Fibroblast of skin of abdomen (primary cell): ENCODE results near the gene GGTA1.
"Not testable (repeated sequence)": the region's sequence is repeated elsewhere in the genome, so short reads cannot be mapped to it uniquely, and the experiment has no call there.

Experiments
- DNase-seq: peaks from one replicate; pipeline ENCODE4 v3.0.0-alpha.2; 2013

Gene GGTA1

DNA sequence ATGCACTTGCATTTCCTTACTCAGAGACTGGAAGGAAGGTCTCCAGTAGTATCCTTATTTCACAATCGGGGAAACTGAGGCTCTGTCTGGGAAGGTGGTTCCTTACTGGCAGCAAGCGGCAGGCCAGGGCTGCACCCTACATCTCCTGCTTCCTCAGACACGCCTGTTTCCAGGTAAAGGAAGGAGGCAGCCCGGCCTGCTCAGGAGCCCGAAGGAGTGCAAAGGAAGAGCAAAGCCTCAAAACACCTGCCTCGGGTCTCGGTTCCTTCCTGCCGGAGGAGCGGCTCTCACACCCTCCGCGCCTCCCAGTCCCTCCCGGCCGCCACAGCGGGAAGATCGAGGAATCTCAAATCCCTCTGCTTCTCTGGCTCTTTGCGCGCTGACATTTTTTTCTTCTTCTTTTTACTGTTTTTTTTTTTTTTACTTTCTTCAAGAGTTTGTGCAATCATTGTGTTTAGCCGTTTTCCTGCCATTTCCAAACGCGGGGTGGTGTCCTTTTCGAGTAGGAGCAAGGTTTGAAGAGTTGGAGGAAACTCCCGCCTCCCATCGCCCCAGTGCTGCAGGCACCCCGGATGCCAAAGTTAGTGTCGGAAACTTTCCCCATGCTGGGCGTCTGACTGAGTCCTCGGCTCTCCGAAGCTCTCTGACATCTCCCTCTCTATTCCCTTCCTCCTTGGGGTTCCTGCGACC, 1.0 kb downstream of the GGTA1 start:
- peak; percentile 25 for DNase-seq

DNA sequence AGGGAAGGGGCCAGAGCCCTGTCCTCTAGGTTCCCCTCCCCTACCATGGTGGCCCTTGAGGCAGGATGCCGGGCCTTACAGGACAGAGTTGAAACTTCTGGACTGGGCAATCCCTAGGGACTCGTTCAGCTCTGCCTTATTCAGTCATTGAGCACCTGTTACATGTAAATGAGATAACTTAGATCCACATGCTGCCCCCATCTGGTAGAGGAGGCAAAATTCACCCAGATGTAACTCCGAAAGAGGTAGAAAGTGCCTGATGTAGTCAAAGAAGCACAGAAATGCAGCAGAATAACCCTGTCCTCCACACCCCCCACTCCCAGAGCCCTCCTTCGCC, 1.5 kb downstream of the GGTA1 start:
- DNase-seq, result peak; percentile 59

DNA sequence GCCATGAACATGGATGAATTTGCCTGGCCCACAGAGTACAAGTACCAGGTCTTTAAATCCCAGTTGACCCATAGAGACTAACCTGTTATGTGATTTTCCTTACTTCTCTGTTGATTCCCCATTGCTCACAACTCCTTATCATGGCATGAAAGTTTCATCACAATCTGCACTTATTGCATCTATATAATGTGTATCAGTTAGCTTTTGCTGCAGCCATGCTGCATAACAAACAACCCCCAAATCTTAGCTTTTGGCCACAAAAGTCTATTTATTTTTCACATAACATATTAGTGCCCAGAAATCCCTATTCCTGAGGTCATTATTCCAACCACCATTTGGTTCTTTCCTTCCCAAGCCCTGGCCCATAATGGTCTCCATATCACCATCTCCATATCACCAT, 3.7 kb downstream of the GGTA1 start:
- DNase-seq, result no peak

DNA sequence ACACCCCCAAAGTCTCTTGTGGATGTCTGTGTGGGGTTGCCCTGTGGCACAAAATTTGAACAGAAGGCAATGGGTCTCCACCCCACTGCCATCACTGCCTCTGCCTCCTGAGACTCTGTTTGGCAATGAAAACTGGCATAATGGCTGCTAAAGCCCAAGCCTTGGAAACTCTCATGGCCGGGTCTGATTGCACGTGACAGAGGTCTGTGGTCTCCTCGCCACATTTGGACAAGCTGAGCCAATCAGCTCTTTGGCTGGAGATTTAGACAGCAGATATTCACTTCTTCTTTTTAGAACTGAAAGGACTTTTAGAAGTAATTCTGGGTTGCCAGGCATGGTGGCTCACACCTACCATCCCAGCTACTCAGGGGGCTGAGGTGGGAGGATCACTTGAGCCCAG, 5.5 kb downstream of the GGTA1 start:
- no peak for DNase-seq

DNA sequence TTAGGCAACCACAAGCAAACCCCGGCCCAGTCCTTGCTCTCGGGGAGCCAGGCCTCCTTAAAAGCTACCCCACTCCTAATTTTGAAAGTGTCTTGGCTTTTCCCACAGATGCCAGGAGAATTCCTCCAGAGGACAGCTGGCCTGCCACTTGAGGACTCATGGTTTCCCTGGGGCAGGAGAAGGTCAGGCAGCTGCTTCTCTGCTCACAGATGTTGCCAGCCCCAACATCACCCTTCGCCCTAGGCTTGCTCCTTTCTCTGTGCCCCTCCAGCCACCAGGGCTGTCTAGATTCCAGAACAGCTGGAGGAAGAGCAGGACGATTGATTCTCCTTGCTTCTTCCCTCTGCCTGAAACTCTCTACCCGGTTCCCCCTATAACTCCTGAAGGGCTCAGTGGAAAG, 8.5 kb downstream of the GGTA1 start:
- DNase-seq, result no peak

DNA sequence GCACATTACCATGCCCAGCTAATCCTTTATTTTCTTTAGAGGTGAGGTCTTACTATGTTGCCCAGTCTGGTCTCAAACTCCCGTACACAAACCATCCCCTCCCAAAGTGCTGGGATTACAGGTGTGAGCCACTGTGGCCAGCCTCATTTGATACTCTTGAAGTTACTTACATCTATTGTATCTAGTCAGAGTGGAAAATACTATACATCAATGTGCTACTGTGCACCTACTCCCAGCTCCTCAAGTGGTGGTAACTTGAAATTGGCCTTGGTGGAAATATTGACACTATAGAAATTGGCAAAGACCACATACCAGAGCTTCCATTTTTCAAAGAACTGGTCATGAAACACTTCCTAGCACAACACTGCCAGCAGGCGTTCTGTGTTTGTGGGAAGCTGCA, 10.3 kb downstream of the GGTA1 start:
- DNase-seq, result no peak

DNA sequence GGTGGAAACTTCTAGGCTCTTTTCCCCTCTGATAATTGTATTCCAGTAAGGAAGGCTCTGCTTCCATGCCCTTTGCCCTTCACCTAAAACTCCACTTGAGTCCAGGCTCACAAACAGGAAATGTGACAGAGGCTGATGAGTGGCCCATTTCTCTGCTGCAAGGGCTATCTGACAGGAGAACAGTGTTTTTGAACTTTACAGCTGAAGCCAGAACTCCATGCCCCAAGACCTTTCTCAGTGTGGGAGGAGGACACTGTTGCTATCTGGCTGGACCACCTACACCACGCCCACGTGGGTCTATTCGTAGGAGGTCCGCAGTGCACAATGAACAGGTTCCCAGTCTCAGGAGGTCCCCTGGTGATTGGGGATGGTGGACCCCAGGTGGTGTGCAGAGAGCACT, 13.6 kb downstream of the GGTA1 start:
- no peak for DNase-seq

DNA sequence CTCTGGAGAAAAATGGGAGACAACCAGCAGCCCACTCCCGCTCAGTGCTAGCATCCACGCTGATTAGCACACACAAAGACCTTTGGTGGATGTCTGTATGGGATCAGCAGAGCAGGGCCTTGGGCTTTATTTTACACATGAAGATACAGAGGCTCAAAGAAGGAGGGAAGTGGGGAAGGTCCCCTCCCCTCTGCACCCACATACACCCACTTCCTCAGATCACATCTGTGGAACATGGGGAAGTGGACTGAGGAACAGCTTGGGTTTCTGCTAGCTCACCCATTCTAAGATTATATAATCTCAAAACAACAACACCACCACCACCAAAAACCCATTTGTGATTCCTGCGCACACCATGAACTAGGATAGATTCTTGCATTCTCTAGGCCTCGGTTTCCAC, 14.0 kb downstream of the GGTA1 start:
- no peak for DNase-seq

DNA sequence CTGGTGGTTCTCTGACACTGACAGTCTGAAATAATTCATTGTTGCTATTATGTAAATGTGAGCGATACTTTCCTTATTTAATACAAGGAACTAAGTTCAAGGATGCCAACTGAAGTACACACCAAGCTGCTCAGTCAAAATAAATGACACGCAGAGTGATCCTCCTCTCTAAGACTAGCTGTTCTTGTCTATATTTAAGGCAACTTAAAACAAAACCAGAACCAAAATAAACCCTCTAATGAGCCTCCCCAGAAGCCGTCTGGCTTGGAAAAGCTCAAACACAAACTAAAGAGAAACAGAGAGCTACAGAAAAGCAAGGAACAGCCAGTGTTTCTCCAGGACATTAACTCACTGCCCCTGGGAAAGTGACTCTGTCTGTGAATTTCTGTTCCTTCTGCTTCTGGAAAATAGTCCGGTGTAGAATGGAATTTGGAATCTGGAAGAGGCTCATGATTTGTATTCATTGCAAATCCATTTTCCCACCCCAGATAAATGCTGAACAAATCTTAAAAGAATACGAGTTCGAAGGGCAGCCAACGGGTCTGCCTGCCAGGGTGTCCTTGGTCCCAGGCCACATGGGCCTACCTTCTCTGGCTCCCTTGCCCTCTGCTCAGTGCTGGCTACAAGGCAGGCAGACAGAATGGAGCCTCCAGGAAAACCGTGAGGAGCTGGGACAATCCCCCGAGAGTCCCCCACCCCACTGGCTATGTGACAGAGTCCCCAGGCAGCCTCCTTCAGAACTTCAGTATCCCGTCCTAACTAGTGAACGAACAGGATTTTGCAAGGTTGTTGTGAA, 14.8 kb downstream of the GGTA1 start:
- no peak for DNase-seq

DNA sequence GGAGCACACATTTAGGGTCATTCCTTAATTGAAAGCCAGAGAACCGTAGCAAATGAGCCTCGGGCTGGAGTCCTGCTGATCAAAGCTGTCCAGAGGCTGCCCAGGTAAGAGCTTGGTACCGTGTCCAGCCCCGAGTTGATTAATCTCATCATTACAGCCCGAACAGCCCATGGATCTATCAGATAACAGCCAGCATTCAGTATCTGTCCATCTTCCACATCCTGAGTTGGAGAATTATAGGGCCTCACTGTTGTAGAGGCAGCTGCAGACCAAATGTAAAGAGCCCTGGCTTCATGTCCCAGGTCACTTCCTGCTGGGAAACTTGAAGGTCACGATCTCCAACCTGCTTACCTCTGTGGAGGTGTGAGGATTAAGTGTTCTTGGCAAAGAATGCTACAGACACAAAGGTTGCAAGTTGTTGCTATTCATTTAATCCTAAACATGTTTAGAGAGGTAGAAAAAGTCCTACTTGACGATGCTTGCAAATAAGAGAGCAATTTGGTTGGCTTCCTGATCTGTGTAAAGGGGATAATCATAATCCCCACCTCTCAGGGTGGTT, 16.1 kb downstream of the GGTA1 start:
- no peak for DNase-seq

DNA sequence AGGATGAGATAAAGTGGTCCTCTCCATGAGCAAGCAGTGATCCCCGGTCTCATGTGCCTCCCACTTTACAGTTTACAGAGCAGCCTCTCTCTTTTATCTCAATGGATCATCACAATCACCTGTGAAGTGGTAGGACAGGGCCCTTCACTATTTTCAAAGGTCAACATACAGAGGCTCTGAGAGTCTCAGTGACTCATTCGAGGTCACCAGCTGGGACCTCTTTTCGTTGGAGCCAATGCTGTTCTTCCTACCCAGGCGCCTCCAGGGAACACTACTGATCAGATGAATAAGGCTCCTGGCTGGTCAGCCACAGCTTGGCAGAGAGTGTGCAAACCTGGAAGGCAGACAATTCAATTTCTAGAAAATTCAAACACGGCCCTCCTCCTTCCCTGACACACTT, 16.6 kb downstream of the GGTA1 start:
- no peak for DNase-seq

DNA sequence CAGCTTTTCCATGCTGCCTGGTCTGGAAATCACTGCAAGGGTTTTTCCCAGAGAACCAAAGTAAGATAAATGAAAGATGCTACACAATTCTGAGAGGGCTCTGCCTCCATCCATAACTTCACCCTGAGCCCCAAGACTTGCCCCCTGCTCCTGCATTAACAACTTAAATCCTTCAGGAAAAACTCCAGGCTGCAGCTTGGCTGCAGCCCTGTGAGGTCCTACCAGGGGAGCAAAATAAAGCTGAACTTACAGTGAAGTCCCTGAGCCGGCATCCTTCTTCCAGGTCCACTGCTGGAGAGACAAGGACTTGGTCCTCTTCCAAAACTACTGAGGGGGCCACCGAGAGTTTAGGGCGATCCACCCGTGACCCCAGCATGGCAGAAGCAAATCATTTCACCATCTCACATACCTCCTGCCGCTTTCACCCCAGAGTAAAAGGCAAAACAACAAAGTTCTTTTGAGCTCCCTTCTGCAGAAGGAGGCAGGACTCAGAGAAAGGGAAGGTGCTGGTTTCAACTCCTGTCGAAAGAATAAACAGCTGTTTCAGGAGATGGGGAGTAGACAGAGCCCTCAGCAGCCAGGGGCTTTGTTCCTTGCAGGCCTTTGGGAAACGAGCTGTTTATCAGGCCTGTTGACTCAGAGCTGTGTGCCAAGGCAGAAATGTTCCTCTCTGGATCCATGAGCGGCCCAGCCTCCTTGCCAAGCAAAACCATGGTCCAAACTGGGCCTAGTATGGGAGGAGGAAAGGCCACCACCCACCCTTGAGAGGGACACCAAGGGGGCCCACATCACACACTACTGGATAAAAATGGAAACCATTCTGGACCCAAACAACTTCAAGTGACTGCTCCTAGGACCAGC, 20.6 kb downstream of the GGTA1 start:
- DNase-seq, result no peak

DNA sequence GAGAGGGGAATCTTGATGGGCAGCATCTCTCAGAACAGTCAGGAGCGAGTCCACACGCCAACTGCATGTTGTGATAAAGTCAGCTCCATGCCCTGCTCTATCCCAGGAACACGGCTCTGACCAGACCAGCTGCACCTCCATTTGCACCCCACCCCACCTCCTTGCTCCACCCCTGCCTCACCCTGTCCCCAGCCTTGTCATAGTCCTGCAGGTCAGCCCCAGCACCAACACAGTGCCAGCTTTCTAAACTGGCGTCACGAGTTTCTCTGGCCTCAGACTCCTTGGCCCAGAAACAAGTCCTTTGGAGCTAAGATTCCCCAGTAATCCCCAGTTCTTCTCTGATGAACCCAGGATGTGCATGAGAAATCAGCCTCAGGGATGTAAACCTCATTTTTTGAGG, 23.5 kb downstream of the GGTA1 start:
- no peak for DNase-seq

DNA sequence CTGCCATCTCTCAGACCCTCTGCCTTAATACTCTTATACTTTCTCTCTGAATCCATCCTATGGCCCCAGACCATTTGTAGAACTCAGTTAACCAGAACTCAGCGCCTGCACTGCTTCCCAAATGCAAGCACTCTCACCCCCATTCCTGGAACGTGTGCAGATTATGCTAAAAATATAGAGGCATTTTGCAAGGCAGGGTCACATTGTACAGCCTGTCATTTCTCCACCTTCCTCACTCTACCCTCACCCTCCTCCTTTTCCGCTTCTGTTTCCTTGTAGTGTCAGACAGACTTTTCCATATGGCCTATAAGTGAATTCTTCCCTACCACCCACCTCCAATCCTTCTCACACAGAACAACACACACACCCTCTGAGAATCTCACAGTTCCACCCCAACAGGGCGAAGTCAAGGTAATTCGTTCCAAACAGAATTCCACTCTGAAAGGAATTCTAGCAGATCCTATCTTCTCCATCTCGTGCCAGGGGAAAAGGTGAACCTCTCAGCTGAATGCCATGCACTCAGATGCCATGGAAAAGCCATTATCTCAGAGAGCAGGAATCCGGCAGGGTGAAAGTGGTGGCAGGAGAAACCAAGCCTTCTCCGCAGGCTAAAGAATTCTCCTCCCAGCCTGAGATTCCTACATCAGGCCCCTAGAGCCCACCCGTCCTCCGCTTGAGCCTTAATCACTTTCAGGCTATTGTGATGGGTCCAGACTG, 25.3 kb downstream of the GGTA1 start:
- DNase-seq, result no peak

DNA sequence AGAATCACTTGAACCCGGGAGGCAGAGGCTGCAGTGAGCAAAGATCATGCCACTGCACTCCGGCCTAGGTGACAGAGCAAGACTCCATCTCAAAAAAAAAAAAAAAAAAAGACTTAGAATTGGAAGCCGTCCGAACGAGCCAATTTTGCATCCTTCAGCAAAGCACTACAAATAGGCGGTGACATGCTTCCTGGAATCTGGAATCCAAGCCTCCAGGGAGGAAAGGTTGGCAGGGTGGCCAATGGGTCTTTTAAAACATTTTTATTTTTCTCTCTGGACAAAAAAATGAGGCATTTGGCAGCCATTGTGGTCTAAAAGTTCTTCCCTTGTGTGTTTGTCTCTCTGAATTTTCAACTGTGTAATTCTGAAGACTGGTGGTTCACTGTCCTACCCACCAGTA, 26.4 kb downstream of the GGTA1 start:
- DNase-seq, result no peak

DNA sequence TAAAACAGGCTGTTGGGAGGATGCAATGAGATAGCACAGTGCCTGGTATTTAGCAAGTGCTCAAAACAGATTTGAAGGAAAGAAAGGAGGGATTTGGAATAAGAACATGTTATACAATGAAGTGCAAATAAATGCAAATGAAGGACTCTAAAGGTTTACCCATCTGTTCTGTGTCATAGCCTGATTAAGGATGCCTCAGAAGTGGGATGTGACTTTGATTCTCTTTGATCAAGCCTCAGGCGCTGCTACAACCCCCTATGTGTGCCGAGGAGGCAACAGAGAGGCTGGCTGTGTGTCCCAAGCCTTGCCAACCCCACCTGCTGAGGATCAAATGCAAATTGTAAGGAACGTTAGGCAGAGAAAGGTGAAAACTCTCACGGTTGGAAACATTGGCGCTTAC, 27.2 kb downstream of the GGTA1 start:
- no peak for DNase-seq

DNA sequence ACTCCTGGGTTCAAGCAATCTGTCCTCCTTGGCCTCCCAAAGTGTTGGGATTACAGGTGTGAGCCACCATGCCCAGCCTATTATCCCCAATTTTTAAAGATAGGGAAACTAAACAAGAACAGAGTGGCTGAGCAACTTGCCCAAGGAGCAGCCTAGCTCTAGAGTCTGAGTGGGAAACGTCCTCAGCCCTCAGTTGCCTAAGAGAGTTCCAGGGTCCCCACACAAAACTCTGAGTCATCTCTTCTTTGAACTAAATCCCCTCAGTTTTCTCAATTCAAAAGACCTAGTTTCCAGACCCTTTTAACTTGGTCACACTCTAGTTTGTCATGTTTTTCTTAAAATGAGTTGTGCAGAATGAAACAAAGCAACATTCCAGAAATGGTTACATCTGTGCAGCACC, 33.5 kb downstream of the GGTA1 start:
- DNase-seq, result no peak

DNA sequence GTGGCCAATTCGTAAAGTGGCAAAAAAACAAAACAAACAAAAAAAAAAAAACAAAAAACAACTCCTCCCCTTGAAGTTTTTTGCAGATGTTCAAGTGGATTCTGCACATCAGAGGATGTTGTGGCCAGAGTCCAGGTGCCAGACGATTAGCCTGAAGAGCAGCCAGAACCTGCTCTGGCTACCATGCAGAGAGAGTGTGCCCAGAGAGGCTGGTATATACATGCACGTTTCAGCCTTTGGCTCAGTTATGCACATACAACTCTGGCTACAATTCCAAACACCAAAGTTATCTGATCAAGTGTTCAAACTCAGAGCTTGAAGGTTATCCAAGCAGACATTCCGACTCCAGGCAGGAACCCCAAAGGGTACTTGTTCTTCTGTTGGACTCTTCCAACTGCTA, 34.7 kb downstream of the GGTA1 start:
- DNase-seq, result no peak

DNA sequence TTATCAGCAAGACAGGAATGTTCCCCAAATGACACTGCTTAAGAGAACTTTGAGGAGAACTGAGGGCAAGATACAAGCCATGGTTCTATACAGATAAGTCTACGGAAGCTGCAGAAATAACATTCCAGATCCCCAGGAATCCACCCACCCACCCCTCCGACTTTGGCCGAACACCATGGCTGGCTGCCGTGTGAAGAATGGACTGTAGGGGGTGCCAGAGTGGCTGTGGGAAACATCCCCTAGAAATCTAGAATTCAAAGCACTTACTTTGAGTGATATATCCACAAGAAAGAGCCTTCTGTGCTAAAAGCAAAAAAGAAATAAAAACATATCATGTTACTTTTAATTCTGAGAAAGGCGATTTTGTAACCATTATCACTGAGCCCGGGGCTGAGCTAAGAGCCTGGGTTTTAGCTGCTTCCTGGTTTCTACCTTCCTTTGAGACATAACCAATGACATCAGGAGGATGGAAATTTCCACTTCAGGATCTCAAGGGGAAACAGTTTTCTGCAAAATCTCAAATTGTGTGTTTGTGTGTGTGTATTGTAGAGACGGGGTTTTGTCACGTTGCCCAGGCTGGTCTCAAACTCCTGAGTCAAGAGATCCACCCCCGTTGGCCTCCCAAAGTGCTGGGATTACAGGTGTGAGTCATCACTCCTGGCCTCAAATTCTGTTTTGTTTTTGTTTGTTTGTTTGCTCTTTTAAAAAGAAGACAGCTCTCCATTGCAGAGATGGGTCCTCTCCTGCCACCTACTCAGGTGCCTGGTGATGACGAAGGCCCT, 36.4 kb downstream of the GGTA1 start:
- DNase-seq, result no peak

DNA sequence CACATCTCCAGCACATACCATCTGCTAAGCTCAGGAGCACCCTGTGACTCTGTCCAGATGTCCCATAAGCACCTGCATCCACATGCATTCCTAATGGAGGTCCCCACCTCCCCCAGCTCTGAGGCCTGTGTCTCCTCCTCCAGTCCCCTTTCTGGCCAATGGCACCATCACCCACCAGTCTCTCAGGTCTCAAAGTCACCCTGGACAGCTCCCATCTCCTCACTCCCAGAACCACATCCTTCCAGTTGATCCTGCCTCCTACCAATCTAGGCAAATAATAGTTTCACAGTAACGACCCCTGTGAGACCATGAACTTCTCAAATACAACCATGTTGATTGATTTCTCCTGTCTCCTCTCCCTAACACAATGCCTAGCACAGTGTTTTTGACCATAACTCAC, 40.1 kb downstream of the GGTA1 start:
- no peak for DNase-seq

DNA sequence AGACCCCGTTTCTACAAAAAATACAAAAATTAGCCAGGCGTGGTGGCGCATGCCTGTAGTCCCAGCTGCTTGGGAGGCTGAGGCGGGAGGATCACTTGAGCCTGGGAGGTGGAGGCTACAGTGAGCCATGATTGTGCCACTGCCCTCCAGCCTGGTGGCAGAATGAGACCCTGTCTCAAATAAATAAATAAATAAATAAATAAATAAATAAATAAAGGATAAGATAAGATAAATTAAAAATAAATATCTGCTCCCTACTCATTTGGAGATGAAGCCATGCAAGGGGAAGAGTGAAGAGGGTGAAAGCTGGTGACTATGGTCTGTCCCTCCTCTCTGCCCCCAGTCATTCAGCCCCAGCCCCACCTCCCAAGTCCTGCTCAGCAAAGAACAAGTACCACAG, 41.2 kb downstream of the GGTA1 start:
- not testable (repeated sequence) for DNase-seq
